A673 (cell line): ENCODE measurements around the gene HS1BP3.

ENCODE experiments used
- CTCF ChIP-seq: fragments of 300-800, 200-600 bp; sonication (generic); conservative IDR thresholded peaks from 2 replicates; pipeline ENCODE4 v1.5.1; 2017; ENCODE audit warnings: low read depth, mild to moderate bottlenecking, antibody characterized with exemption, low read length, moderate library complexity, mixed read lengths
- EZH2 ChIP-seq: fragments of 200-600 bp; sonication (generic); IDR thresholded peaks from 2 replicates; pipeline ENCODE4 v1.6.1; 2017; ENCODE audit warnings: borderline replicate concordance, low read depth, mild to moderate bottlenecking, mixed read lengths, antibody characterized with exemption, low read length; ENCODE audit not compliant: poor library complexity, severe bottlenecking

- TF ChIP-seq CTCF (no peak), EZH2 (no peak)
These were observed 28.6 kb downstream of the HS1BP3 start for GRCh38 chr2:20622296-20622686.
